HepG2 (cell line): ENCODE measurements around the gene HLA-B. TPM values are rescaled to one million over a fixed set of nuclear protein-coding genes. Genes with fewer than 3 reads are reported as not detected.

Source experiments
- ATAC-seq: fragments of 200-7000 bp; cut with Tn5 transposase; 3 replicates; pipeline ENCODE4 v1.9.1; 2020; ENCODE audit warnings: mild to moderate bottlenecking, moderate library complexity
- BruUV-seq: library from RNA; stranded (reverse); fragments of 400-500 nt; replicated peaks from 2 replicates; lab custom pipeline; 2021; lab: Mats Ljungman, UMichigan
- CTCF ChIA-PET: fragments of 300-600 bp; formaldehyde crosslinking; extraction: SDS; loops from one replicate; lab custom pipeline; 2021; ENCODE audit warnings: low total read pairs, inconsistent platforms, low intra/inter-chr PET ratio; lab: Yijun Ruan, JAX
- POLR2A ChIA-PET: fragments of 350-600 bp; sonication (Branson Sonifier 250); formaldehyde crosslinking; loops from one replicate; lab custom pipeline; 2020; ENCODE audit warnings: antibody characterized with exemption, inconsistent platforms; lab: Yijun Ruan, JAX
- DNase-seq: peaks from one replicate; pipeline ENCODE4 v3.0.0-alpha.2; 2015; ENCODE audit warnings: low spot score
- FAIRE-seq: peaks from 3 replicates; lab custom pipeline; 2011; peaks lifted over from hg19 to GRCh38; lab: Jason Lieb, UNC
- H2AFZ ChIP-seq: one replicate; pipeline ENCODE4 v1.6.1; 2011; ENCODE audit warnings: low read length, inconsistent platforms
- H3K27ac ChIP-seq: fragments of 300-600 bp; 3 replicates; pipeline ENCODE4 v1.8.0; 2011; ENCODE audit warnings: mixed run types, mild to moderate bottlenecking, mixed read lengths, low read length, inconsistent platforms; ENCODE audit not compliant: insufficient read depth; ENCODE audit errors: extremely low read length
- H3K27me3 ChIP-seq, 2 experiments: fragments of 200-600 bp in 1 of 2; 2 replicates in 1 of 2; 3 replicates in 1 of 2; pipeline versions ENCODE4 v1.6.0 to v1.8.0; 2011; ENCODE audit warnings: low read length in 2 of 2, mild to moderate bottlenecking in 2 of 2, moderate library complexity in 2 of 2, inconsistent platforms in 1 of 2; ENCODE audit not compliant: insufficient read depth in 2 of 2, control insufficient read depth in 1 of 2
- H3K36me3 ChIP-seq, 2 experiments: fragments of 200-600 bp in 1 of 2; replicated peaks in 1 of 2; 2 replicates in 1 of 2; 3 replicates in 1 of 2; pipeline versions ENCODE4 v1.5.1 to v1.8.0; 2011; ENCODE audit warnings: low read length in 2 of 2, inconsistent platforms in 1 of 2; ENCODE audit not compliant: insufficient read depth in 2 of 2, control insufficient read depth in 1 of 2
- H3K4me1 ChIP-seq: 2 replicates; pipeline ENCODE4 v1.5.1; 2012; ENCODE audit warnings: low read length, inconsistent platforms; ENCODE audit not compliant: insufficient read depth
- H3K4me2 ChIP-seq: 2 replicates; pipeline ENCODE4 v1.6.0; 2011; ENCODE audit warnings: low read depth, low read length, inconsistent platforms
- H3K4me3 ChIP-seq, 3 experiments: fragments of 200-600 bp in 1 of 3; sonication (generic), shearing (Covaris generic) in 1 of 3; replicated peaks in 1 of 3; 2 replicates each; pipeline ENCODE4 v1.5.1; 2011 to 2016; ENCODE audit warnings: low read length in 3 of 3, inconsistent platforms in 2 of 3, low read depth in 2 of 3, mild to moderate bottlenecking in 2 of 3, control low read depth in 1 of 3, mixed read lengths in 1 of 3; ENCODE audit not compliant: insufficient read depth in 1 of 3
- H3K79me2 ChIP-seq: one replicate; pipeline ENCODE4 v1.6.1; 2011; ENCODE audit warnings: low read length, inconsistent platforms; ENCODE audit not compliant: insufficient read depth
- H3K9ac ChIP-seq: 2 replicates; pipeline ENCODE4 v1.6.0; 2011; ENCODE audit warnings: mild to moderate bottlenecking, low read depth, low read length, inconsistent platforms; ENCODE audit not compliant: insufficient read depth
- H3K9me3 ChIP-seq: 2 replicates; pipeline ENCODE4 v1.5.1; 2012; ENCODE audit warnings: mild to moderate bottlenecking, low read length
- H4K20me1 ChIP-seq: 2 replicates; pipeline ENCODE4 v1.6.0; 2011; ENCODE audit warnings: inconsistent platforms, mild to moderate bottlenecking, low read length, moderate library complexity; ENCODE audit not compliant: insufficient read depth
- CERS6 ChIP-seq: sonication (generic); formaldehyde crosslinking; IDR thresholded peaks from 2 replicates; pipeline ENCODE4 v1.5.0; 2020; ENCODE audit warnings: missing genetic modification reagents
- GFI1 ChIP-seq: sonication (generic); formaldehyde crosslinking; IDR thresholded peaks from 2 replicates; pipeline ENCODE4 v1.5.0; 2020; ENCODE audit warnings: missing genetic modification reagents, mild to moderate bottlenecking, borderline replicate concordance
- GZF1 ChIP-seq: sonication (generic); formaldehyde crosslinking; IDR thresholded peaks from 2 replicates; pipeline ENCODE4 v1.5.1; 2020; ENCODE audit warnings: mild to moderate bottlenecking, missing genetic modification reagents
- HNRNPL ChIP-seq: fragments of 200-400 bp; formaldehyde crosslinking; IDR thresholded peaks from 2 replicates; pipeline ENCODE4 v1.6.1; 2017; ENCODE audit warnings: mild to moderate bottlenecking, low read depth, low read length
- ZNF318 ChIP-seq: sonication (generic); formaldehyde crosslinking; IDR thresholded peaks from 2 replicates; pipeline ENCODE4 v1.4.0; 2020; ENCODE audit warnings: mild to moderate bottlenecking, missing genetic modification reagents
- ZNF510 ChIP-seq: sonication (generic); formaldehyde crosslinking; IDR thresholded peaks from 2 replicates; pipeline ENCODE4 v1.4.0; 2020; ENCODE audit warnings: low read depth, mild to moderate bottlenecking, missing genetic modification reagents
- ZNF782 ChIP-seq: sonication (generic); formaldehyde crosslinking; IDR thresholded peaks from 2 replicates; pipeline ENCODE4 v1.4.0; 2020; ENCODE audit warnings: missing genetic modification reagents, mild to moderate bottlenecking, borderline replicate concordance
- WGBS: methylation state at CpG from one replicate; pipeline ENCODE4 v1.1.6; 2017; ENCODE audit warnings: low lambda C conversion rate; 5-methylcytosine and 5-hydroxymethylcytosine counted together
- in situ Hi-C: cut with HindIII; loops from 2 replicates; pipeline ENCODE4 v1.10.0; 2017; ENCODE audit warnings: low pct_unique_long_range_greater_than_20kb; ENCODE audit not compliant: extremely low pct_ligation_motif_present
- intact Hi-C: fragments of 100-400 bp; cut with micrococcal nuclease; formaldehyde crosslinking; loops from one replicate; pipeline ENCODE4 v1.10.0; 2022; ENCODE audit not compliant: unreplicated experiment
- polyA plus RNA-seq, 8 experiments: library from polyadenylated mRNA; depleted of rRNA in 3 of 8; stranded (reverse) in 7 of 8; unstranded in 1 of 8; fragments of >200 nt; fragmentation: Illumina TruSeq in 4 of 8; extraction: Trizol in 4 of 8; gene quantifications; 2 replicates each; pipeline versions ENCODE4 v1.2.1 to v1.2.3, GENCODE V29; 2011 to 2016; ENCODE audit warnings: low read depth in 4 of 8, missing spikeins in 1 of 8, mixed read lengths in 1 of 8; ENCODE audit not compliant: insufficient read depth in 1 of 8
- total RNA-seq, 5 experiments: library from RNA; depleted of rRNA; stranded (reverse); fragments of >200 nt; fragmentation: Illumina TruSeq; extraction: Trizol; gene quantifications; 2 replicates each; pipeline ENCODE4 v1.2.3, GENCODE V29; 2016; ENCODE audit warnings: low read depth in 1 of 5
- TF ChIP-seq, protein P1 (sequence below): sonication (generic); formaldehyde crosslinking; IDR thresholded peaks from 2 replicates; pipeline ENCODE4 v1.8.1; 2023; ENCODE audit warnings: mild to moderate bottlenecking, missing genetic modification reagents
- TF ChIP-seq, protein P2 (sequence below): sonication (generic); formaldehyde crosslinking; IDR thresholded peaks from 2 replicates; pipeline ENCODE4 v1.4.0; 2020; ENCODE audit warnings: mild to moderate bottlenecking, low read depth, missing genetic modification reagents

Gene HLA-B
- total and polyA plus RNA-seq, 2 of the 13 experiments (the other 11 are each of a cell fraction or from before 2014, with no cell fraction given) = 35.3 to 88.9 TPM

- no peak for FAIRE-seq
- CTCF ChIA-PET = no interaction called here
- ATAC-seq = no peak
- H3K4me2 ChIP-seq = no peak overlapping the region
- no peak for DNase-seq
- no peak overlapping the region for H3K4me3 ChIP-seq
- no peaks in the 10 kb centered on the region for H3K79me2 ChIP-seq
- no TSS peak for BruUV-seq
- H4K20me1 ChIP-seq = no peaks in the 10 kb centered on the region
- H3K4me1 ChIP-seq = no peaks in the 10 kb centered on the region
- in situ Hi-C loops = no loop called here
- H3K9ac ChIP-seq = no peak overlapping the region
- no peaks in the 10 kb centered on the region for H3K36me3 ChIP-seq
- no peak overlapping the region for H3K27ac ChIP-seq
- under 1% methylated on average over 4 of the region's 4 CpGs for WGBS
- no peaks in the 10 kb centered on the region for H3K27me3 ChIP-seq
- TF ChIP-seq, protein P1, sequence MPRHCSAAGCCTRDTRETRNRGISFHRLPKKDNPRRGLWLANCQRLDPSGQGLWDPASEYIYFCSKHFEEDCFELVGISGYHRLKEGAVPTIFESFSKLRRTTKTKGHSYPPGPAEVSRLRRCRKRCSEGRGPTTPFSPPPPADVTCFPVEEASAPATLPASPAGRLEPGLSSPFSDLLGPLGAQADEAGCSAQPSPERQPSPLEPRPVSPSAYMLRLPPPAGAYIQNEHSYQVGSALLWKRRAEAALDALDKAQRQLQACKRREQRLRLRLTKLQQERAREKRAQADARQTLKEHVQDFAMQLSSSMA (CRISPR knock-in tag) = no peak
- TF ChIP-seq HNRNPL (no peak), GFI1 (CRISPR knock-in tag) (no peak), ZNF782 (CRISPR knock-in tag) (no peak), ZNF510 (CRISPR knock-in tag) (no peak), CERS6 (no peak), GZF1 (CRISPR knock-in tag) (no peak), ZNF318 (CRISPR knock-in tag) (no peak)
- TF ChIP-seq, protein P2, sequence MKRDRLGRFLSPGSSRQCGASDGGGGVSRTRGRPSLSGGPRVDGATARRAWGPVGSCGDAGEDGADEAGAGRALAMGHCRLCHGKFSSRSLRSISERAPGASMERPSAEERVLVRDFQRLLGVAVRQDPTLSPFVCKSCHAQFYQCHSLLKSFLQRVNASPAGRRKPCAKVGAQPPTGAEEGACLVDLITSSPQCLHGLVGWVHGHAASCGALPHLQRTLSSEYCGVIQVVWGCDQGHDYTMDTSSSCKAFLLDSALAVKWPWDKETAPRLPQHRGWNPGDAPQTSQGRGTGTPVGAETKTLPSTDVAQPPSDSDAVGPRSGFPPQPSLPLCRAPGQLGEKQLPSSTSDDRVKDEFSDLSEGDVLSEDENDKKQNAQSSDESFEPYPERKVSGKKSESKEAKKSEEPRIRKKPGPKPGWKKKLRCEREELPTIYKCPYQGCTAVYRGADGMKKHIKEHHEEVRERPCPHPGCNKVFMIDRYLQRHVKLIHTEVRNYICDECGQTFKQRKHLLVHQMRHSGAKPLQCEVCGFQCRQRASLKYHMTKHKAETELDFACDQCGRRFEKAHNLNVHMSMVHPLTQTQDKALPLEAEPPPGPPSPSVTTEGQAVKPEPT (CRISPR knock-in tag) = no peak
- intact Hi-C loops = no loop called here
- H2AFZ ChIP-seq = no peak overlapping the region
- H3K9me3 ChIP-seq = peaks cover 26% of the 10 kb centered on the region
- POLR2A ChIA-PET = no interaction called here
These were observed 24.1 kb downstream of the HLA-B start for GRCh38 chr6:31332637-31333602.
